T-helper 1 cell treated with Interleukin-12 subunit alpha and Interleukin-12 subunit beta and Interleukin-4 antibody, amounts not matched to agents 30 μg/mL and 1 μg/mL, for 36 hours (primary cell): Measurements from ENCODE around the gene PCED1A.
A peak's percentile ranks its signal among the peaks of the same experiment; 100 is the strongest.

Experiments
- H3K27ac Mint-ChIP-seq: one replicate; pipeline ENCODE4 v1.8.0; 2021; ENCODE audit warnings: mild to moderate bottlenecking, mixed read lengths
- H3K27me3 Mint-ChIP-seq: one replicate; pipeline ENCODE4 v1.8.0; 2021; ENCODE audit warnings: low read depth, mixed read lengths
- H3K36me3 Mint-ChIP-seq: one replicate; pipeline ENCODE4 v1.8.0; 2021; ENCODE audit warnings: low read depth, mixed read lengths
- H3K4me1 Mint-ChIP-seq: one replicate; pipeline ENCODE4 v1.8.0; 2021; ENCODE audit warnings: low read depth, mixed read lengths
- H3K4me3 Mint-ChIP-seq: one replicate; pipeline ENCODE4 v1.8.0; 2021; ENCODE audit warnings: mild to moderate bottlenecking, moderate library complexity, mixed read lengths
- H3K9me3 Mint-ChIP-seq: one replicate; pipeline ENCODE4 v1.8.0; 2021; ENCODE audit warnings: mixed read lengths

Gene PCED1A

DNA sequence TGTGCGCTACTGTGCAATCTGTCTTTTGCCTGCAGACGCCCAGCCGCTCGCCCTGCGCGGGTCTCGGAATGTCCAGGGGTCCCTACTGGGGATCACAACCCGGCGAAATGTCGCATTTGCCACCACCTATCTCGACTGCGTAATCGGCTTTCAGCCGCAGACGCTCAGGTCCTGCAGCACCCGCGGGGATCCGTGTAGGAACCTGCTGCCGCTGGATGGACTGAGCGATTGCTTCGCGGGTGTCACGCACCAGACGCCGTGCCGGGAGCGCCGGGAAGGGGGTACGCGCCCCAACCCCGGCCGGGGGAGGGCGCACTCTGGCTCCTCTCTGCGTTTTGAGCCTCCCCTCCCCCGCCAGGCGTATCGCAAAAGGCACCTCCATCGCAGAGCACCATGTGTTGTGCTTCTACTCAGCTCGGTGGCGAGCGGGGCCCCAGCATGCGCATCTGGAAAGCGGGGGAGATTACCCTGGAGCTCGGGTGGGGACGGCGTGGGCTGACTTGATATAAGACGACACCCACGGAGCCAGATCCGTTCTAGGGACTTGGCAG is 32.1 kb upstream of the PCED1A start:
- H3K27me3 Mint-ChIP-seq: no peaks in the 10 kb centered on the region
- H3K4me3 Mint-ChIP-seq: peak overlapping the region; percentile 90
- peak overlapping the region; percentile 91 for H3K27ac Mint-ChIP-seq
- peaks cover 48% of the 10 kb centered on the region for H3K4me1 Mint-ChIP-seq
- no peaks in the 10 kb centered on the region for H3K9me3 Mint-ChIP-seq
- H3K36me3 Mint-ChIP-seq: peaks cover 20% of the 10 kb centered on the region

DNA sequence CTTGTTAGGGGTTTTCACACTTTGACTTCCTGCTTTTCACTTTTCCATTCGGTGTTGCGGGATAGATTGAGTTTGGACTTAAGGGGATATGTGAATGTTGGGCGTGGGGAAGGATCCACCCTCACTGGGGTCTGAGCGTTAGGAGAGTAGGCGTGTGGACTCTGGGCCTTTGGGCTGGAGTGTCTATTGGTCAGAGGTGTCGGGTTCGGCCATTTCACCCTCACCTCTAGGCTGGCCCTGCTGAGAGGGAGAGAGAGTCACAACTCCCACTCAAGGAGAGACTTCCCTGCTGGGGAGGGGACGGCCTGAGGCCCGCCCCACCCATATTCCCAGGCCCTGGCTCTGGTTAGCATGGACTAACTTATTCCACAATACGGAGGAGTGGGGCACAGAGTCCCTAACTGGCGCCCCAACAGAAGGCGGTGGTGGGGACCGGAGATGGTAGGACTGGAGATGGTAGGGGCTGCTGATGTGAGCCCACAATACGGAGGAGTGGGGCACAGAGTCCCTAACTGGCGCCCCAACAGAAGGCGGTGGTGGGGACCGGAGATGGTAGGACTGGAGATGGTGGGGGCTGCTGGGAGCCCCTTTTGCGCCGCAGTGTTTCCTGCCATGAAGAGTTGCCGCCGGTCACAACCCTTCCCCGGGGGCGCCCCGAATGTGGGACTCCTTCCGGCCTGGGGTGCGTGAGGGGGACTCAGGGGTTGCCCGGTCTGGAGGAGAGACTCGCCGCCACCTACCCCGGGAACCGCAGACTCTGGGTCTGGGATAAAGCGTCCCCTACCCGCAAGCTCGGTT is 31.4 kb upstream of the PCED1A start:
- Mint-ChIP-seq H3K27me3 (no peaks in the 10 kb centered on the region), H3K4me3 (peak overlapping the region; percentile 90), H3K9me3 (no peaks in the 10 kb centered on the region), H3K4me1 (peaks cover 53% of the 10 kb centered on the region), H3K36me3 (peaks cover 18% of the 10 kb centered on the region), H3K27ac (peak overlapping the region; percentile 8)

DNA sequence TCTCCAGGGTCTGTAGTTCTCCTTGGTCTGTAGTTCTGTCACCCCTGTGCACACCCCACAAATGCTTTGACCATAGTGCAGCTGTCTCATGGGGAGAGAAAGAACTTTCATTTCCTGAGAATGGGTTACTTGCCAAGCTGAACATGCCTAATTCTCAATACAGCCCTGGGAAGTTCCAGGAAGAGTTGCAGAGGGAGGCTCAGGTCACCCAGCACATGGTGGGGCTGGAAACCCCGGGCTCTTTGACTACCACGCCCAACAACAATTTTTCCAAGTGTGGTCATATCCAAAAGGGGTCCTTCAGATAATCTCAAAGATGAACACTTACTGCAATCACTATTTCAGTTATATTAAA is 30.6 kb upstream of the PCED1A start:
- peaks cover 15% of the 10 kb centered on the region for H3K36me3 Mint-ChIP-seq
- H3K4me3 Mint-ChIP-seq: peak overlapping the region; percentile 58
- peaks cover 46% of the 10 kb centered on the region for H3K4me1 Mint-ChIP-seq
- peak overlapping the region; percentile 16 for H3K27ac Mint-ChIP-seq
- no peaks in the 10 kb centered on the region for H3K27me3 Mint-ChIP-seq
- no peaks in the 10 kb centered on the region for H3K9me3 Mint-ChIP-seq

DNA sequence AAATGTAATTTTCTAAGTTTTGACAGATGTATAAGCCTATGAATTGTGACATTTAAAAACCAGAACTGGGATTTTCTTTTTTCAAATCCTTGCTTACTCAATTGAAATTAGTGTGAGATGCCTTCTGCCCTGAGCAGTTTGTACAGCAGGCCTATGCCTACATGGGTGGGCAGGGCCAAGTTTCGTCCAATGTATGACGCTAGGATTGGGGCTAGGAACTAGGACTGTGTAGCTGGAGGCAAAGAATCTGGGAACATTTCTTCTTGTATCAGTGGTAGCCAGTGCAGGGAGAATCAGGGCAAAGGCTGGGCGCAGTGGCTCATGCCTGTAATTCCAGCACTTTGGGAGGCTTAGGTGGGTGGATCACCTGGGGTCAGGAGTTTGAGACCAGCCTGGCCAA is 28.9 kb upstream of the PCED1A start:
- H3K4me3 Mint-ChIP-seq: no peak overlapping the region
- H3K27me3 Mint-ChIP-seq: no peaks in the 10 kb centered on the region
- peaks cover 30% of the 10 kb centered on the region for H3K4me1 Mint-ChIP-seq
- no peak overlapping the region for H3K27ac Mint-ChIP-seq
- peaks cover 12% of the 10 kb centered on the region for H3K36me3 Mint-ChIP-seq
- no peaks in the 10 kb centered on the region for H3K9me3 Mint-ChIP-seq

DNA sequence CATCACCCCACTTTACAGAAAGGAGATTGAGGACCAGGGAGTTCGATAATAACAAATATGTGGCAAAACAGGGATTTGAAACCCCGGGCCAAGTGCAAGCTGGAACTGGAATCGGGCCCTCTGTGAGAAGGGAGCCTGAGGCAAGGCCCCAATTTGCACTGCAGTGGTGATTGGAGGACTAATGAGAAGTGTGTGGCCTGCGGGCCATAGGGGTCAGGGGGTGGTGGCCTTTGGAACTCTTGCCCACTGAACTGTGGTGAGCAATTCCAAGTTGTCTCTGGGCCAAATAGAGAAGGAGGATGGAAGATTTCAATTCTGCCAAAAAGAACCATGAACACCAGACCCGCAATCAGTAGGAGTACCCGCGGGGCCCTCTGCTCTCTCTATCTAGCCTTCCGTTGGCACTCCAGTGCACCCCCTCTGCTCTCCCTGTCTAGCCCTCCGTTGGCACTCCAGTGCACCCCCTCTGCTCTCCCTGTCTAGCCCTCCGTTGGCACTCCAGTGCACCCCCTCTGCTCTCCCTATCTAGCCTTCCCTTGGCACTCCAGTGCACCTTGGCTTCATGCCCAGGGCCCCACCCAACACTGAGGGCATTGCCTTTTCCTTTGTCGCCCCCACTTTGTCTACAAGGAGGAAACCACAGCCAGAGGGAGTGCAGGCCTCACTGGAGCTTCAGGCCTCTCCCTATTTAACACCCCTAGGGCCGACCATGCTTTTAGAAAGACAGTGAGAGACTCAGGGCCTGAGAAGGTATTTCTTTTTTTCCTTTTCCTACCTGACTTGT is 26.8 kb upstream of the PCED1A start:
- Mint-ChIP-seq H3K27me3 (no peaks in the 10 kb centered on the region), H3K9me3 (no peaks in the 10 kb centered on the region), H3K4me1 (peaks cover 22% of the 10 kb centered on the region)

DNA sequence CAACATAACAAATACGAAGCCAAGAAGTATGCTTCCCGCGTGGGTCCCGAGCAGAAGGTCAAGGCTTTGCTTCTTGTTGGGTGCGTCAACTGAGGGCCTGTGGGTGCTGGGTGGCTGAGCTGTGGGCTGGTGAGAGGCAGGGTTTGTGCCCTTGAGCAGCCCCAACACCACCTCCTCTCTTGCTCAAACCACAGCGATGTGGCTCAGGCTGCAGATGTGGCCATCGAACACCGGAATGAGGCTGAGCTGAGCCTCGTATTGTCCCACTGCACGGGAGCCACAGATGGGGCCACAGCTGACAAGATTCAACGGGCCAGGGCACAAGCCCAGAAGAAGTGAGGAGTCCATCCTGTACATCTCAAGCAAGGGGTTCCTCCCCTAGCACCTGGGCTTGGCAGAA is 25.8 kb upstream of the PCED1A start:
- H3K27ac Mint-ChIP-seq: no peak overlapping the region
- no peaks in the 10 kb centered on the region for H3K27me3 Mint-ChIP-seq
- H3K4me3 Mint-ChIP-seq: no peak overlapping the region
- H3K36me3 Mint-ChIP-seq: peaks cover 13% of the 10 kb centered on the region
- H3K4me1 Mint-ChIP-seq: peaks cover 17% of the 10 kb centered on the region
- H3K9me3 Mint-ChIP-seq: no peaks in the 10 kb centered on the region

More for the DNA sequence above, 26.8 kb upstream of the PCED1A start:
- Mint-ChIP-seq H3K36me3 (peaks cover 10% of the 10 kb centered on the region), H3K27ac (no peak overlapping the region), H3K4me3 (no peak overlapping the region)

DNA sequence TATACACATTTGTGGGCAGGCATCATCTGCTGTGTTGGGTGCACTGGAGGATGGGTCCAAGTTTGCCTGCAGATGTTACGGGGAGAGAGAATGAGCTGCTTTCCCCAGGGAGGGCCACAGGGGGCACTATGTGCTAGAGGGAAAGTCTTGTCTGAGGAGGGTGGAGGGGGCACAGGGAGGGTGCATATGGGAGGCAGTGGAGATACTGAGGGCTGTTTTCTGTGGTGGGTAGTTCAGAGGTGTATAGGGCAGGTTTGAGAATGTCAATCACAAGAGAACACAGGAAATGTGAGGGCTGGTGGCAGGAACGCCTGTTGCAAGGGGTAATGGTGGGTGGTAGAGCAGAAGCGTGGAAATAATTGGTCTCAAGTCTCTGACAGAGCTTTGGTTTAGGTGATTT is 25.2 kb upstream of the PCED1A start:
- H3K9me3 Mint-ChIP-seq: no peaks in the 10 kb centered on the region
- no peak overlapping the region for H3K27ac Mint-ChIP-seq
- H3K27me3 Mint-ChIP-seq: no peaks in the 10 kb centered on the region
- H3K4me1 Mint-ChIP-seq: peaks cover 11% of the 10 kb centered on the region
- H3K4me3 Mint-ChIP-seq: no peak overlapping the region
- peaks cover 17% of the 10 kb centered on the region for H3K36me3 Mint-ChIP-seq

DNA sequence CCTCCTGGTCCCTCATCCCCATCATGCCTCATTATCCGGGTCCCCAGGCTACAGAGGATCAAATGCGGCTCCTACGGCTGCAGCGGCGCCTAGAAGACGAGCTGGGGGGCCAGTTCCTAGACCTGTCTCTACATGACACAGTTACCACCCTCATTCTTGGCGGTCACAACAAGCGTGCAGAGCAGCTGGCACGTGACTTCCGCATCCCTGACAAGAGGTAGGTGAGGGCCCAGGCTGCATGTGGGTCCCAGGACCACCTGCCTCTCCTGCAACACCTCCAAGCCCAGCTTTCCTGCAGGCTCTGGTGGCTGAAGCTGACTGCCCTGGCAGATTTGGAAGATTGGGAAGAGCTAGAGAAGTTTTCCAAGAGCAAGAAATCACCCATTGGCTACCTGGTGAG is 24.6 kb upstream of the PCED1A start:
- no peak overlapping the region for H3K4me3 Mint-ChIP-seq
- H3K27ac Mint-ChIP-seq: no peak overlapping the region
- no peaks in the 10 kb centered on the region for H3K27me3 Mint-ChIP-seq
- H3K4me1 Mint-ChIP-seq: peaks cover 8% of the 10 kb centered on the region
- H3K9me3 Mint-ChIP-seq: no peaks in the 10 kb centered on the region
- H3K36me3 Mint-ChIP-seq: peaks cover 17% of the 10 kb centered on the region

DNA sequence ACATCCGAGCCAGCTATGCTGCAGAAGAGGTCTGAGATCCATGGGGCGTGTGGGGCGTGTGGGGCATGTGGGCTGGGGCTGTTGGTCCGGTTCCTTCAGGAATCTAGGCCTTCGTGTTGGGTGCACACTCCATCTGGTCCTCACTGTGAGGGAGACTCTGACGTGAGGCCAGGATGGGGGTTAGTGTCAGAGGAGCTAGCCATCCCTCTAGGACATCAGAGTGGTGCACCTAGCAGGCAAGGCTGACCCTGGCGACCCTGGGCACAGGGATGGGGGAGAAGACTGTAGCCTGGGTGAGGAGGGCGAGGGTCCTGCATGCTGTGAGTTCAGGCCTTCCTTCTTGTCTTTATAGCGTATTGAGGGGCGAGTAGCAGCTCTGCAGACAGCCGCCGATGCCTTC is 24.2 kb upstream of the PCED1A start:
- Mint-ChIP-seq H3K27me3 (no peaks in the 10 kb centered on the region), H3K9me3 (no peaks in the 10 kb centered on the region), H3K4me1 (peaks cover 8% of the 10 kb centered on the region), H3K27ac (no peak overlapping the region), H3K36me3 (peaks cover 17% of the 10 kb centered on the region), H3K4me3 (no peak overlapping the region)

DNA sequence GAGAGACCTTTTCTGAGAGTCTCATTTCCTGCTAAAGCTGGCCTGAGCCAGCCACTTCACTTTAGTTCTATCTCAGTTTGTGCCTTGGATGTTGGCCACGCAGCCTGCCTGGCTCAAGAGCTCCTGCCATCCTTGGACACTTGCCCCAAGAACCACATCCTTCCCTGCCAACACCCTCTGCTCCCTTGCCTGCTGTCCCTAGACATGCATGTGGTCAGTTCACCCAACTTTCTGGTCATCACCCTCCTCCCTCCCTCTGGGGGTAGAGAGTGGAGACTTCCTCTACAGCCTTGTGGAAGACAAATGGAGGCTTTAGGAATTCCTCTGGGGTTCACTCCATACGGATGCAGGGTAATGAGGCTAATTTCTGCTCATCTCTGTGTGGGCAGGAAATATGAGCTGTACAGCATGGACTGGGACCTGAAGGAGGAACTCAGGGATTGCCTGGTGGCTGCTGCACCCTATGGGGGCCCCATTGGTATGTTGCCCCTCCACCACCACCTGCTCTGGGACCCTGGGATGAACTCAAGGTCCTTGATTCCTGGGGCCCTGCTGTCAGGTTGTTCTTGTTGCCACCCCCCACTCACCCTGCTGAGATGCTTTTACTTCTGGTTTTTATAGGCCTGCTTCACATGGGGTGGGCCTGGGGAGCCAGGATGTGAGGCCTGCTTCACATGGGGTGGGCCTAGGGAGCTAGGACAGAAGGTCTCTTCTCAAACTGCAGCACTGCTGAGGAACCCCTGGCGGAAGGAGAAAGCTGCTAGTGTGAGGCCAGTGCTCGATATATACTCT is 19.1 kb upstream of the PCED1A start:
- H3K4me3 Mint-ChIP-seq: no peak overlapping the region
- peaks cover 9% of the 10 kb centered on the region for H3K36me3 Mint-ChIP-seq
- no peaks in the 10 kb centered on the region for H3K27me3 Mint-ChIP-seq
- H3K27ac Mint-ChIP-seq: no peak overlapping the region
- H3K9me3 Mint-ChIP-seq: no peaks in the 10 kb centered on the region
- H3K4me1 Mint-ChIP-seq: peaks cover 2% of the 10 kb centered on the region

DNA sequence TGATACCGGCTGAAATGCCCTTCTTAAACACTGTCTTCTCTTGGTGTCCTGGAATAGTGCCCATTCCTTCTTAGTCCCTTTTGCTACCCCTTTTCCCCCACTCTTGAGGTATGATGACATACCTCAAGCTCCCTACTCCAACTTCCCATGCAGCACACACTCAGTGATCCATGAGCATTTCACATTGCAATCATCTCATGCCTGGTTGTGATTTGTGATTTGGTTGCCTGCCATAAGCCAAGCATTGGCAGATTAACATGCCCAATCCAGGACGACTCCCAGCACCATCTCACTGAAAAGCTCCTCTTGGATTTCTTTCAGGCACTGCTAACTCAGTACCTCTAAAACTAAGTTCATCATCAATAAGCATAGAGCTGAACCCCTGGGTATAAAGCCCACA is 18.1 kb upstream of the PCED1A start:
- H3K27me3 Mint-ChIP-seq: no peaks in the 10 kb centered on the region
- peaks cover 9% of the 10 kb centered on the region for H3K36me3 Mint-ChIP-seq
- no peak overlapping the region for H3K4me3 Mint-ChIP-seq
- no peak overlapping the region for H3K27ac Mint-ChIP-seq
- H3K4me1 Mint-ChIP-seq: peaks cover 2% of the 10 kb centered on the region
- no peaks in the 10 kb centered on the region for H3K9me3 Mint-ChIP-seq

DNA sequence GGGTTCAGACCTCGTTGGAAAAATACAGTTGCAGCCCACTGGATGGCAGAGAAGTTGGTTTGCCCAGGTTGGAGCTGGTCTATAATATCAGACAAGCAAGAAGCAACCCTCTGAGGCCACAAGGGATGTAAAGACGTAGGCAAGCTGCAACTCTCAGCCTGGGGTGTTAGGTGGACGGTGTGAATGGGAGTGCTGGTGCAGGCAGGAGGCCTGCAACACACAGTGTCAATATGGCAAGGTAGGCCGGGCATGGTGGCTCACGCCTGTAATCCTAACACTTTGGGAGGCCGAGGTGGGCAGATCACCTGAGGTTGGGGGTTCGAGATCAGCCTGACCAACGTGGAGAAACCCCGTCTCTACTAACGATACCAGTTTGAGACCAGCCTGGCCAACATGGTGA is 10.6 kb upstream of the PCED1A start:
- Mint-ChIP-seq H3K9me3 (no peaks in the 10 kb centered on the region), H3K27me3 (no peaks in the 10 kb centered on the region), H3K4me3 (no peak overlapping the region), H3K4me1 (peaks cover 13% of the 10 kb centered on the region), H3K36me3 (peaks cover 9% of the 10 kb centered on the region), H3K27ac (no peak overlapping the region)

DNA sequence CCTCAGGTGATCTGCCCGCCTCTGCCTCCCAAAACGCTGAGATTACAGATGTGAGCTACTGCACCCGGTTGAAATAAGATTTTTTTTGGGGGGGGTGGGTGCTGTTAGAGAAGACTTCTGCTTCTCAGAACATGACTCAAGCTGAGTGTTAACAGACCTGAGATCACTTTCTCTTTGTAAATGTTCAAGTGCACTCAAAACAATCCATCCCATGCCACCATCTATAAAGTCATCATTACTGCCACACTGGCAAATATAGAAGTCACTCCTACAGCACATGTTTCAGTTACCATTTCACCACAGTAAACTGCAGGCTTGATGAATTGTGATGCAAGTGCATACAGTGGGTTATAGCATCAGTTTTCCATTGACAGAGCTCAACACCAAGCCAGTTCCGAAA is 9.1 kb upstream of the PCED1A start:
- H3K27ac Mint-ChIP-seq: no peak overlapping the region
- peaks cover 18% of the 10 kb centered on the region for H3K4me1 Mint-ChIP-seq
- H3K27me3 Mint-ChIP-seq: no peaks in the 10 kb centered on the region
- peaks cover 9% of the 10 kb centered on the region for H3K36me3 Mint-ChIP-seq
- no peaks in the 10 kb centered on the region for H3K9me3 Mint-ChIP-seq
- H3K4me3 Mint-ChIP-seq: no peak overlapping the region

DNA sequence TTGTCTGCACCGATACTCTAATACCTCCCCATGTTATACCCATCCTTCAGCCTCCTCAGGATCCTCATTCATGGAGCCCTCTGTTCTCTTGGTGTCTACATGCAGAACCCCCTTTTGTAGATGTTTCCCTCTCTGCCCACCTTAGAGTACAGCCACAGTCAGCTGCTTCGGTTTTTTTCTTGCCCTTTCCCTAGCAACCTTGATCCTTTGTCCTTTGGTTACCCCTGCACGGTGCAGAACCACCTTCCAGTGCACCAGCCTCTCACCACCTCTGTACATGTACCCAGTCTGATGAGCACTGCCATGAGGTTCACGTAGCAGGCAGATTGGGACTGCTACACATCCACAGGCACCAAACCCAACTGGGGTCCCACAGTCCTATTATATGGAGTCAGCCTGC is 7.3 kb upstream of the PCED1A start:
- Mint-ChIP-seq H3K27ac (no peak overlapping the region), H3K4me3 (no peak overlapping the region), H3K9me3 (no peaks in the 10 kb centered on the region), H3K27me3 (no peaks in the 10 kb centered on the region), H3K36me3 (peaks cover 8% of the 10 kb centered on the region), H3K4me1 (peaks cover 15% of the 10 kb centered on the region)
